22Rv1 (cell line): Measurements from ENCODE around the gene ISM1.

ENCODE experiments used
- ZFX ChIP-seq: fragments of 450-650 bp; IDR thresholded peaks from 2 replicates; pipeline ENCODE4 v1.6.1; 2017; ENCODE audit warnings: antibody characterized with exemption, borderline replicate concordance
- TF ChIP-seq, protein P1 (sequence below): fragments of 450-650 bp; IDR thresholded peaks from 2 replicates; pipeline ENCODE4 v1.5.1; 2017; ENCODE audit warnings: mild to moderate bottlenecking

DNA sequence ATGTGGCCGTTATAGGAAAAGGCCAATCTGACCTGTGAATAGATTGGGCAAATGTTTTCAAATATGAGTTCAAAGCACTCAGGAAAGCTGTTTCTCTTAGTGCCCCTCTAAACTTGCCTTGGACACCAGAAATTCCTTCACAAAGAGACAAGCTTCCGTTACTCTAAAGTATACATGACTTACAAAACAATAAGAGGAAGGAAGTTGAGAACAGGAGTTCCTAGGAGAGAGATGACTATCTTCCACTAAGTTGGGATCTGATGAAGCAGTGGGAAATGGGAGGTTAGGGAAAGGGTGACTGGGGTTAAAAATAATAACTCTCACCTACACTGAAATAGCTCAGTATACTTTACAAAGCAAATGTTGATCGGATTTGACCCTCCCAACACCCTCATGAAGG, 50.0 kb downstream of the ISM1 start:
- TF ChIP-seq, protein P1, sequence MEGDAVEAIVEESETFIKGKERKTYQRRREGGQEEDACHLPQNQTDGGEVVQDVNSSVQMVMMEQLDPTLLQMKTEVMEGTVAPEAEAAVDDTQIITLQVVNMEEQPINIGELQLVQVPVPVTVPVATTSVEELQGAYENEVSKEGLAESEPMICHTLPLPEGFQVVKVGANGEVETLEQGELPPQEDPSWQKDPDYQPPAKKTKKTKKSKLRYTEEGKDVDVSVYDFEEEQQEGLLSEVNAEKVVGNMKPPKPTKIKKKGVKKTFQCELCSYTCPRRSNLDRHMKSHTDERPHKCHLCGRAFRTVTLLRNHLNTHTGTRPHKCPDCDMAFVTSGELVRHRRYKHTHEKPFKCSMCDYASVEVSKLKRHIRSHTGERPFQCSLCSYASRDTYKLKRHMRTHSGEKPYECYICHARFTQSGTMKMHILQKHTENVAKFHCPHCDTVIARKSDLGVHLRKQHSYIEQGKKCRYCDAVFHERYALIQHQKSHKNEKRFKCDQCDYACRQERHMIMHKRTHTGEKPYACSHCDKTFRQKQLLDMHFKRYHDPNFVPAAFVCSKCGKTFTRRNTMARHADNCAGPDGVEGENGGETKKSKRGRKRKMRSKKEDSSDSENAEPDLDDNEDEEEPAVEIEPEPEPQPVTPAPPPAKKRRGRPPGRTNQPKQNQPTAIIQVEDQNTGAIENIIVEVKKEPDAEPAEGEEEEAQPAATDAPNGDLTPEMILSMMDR, result no peak
- no peak for TF ChIP-seq ZFX
